ENCODE measurements around the gene CTNNBIP1.

Gene CTNNBIP1

DNA sequence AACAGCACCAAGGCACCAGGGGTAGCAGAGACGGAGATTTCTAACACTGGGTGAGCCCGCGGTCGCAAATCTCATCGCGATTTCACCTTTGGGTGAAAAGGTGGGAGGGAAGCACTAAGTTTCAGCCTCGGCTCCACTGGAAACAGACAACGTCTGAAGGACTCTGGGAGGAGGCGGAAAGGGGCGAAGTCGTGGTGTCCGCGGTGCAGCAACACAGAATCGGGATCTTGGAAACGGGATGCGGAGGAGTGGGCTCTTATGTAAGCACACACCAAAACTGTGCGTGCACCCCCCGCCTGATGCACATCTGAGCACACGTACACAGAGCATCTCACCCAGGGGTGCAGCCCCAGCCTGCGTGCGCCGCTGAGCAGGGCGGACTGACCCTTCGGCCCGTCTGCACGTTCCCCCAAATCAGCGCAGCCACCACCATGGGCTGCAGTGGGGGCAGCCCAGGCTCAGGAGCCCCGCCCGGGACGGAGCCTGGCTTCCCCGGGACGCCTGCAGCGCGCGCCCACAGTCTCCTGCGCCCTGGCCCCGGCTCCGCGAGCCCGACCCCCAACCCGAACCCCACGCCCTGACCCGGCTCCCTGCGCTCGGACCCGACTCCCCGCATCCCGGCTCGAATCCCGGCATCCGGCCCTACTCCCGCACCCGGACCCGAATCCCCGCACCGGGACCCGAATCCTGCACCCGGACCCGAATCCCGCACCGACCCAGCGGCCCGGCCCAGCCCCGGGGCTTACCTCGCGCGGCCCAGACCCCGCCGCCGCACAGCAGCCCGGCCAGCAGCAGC lies 87.0 kb downstream of the CTNNBIP1 start:
- H2AK5ac ChIP-seq (ENCODE audit: low read length), result no peak overlapping the region
- H2BK120ac ChIP-seq (ENCODE audit: low read depth, low read length), result peak overlapping the region; percentile 95
- H3K27me3 ChIP-seq (ENCODE audit: insufficient read depth, low read length, poor library complexity), result no peaks in the 10 kb centered on the region
- H3K4me1 ChIP-seq (ENCODE audit: control insufficient read depth, low read depth, low read length), result peaks cover 6% of the 10 kb centered on the region
- peak overlapping the region; percentile 88 for H3K27ac ChIP-seq (ENCODE audit: low read depth, low read length)
- peak overlapping the region; percentile 88 for H3K9ac ChIP-seq (ENCODE audit: low read length)
- peaks cover 2% of the 10 kb centered on the region for H3K79me1 ChIP-seq (ENCODE audit: low read length)
- H3K23ac ChIP-seq (ENCODE audit: low read length), result no peak overlapping the region
- H3K4ac ChIP-seq (ENCODE audit: low read depth, low read length), result peak overlapping the region; percentile 73
- no peak overlapping the region for H4K8ac ChIP-seq (ENCODE audit: low read depth, low read length)
- WGBS (ENCODE audit: extremely low coverage, insufficient coverage, low lambda C conversion rate), result no CpG with 5 or more reads among the region's 71 CpGs
- peak overlapping the region; percentile 79 for H3K4me3 ChIP-seq (ENCODE audit: low read length)
- no peaks in the 10 kb centered on the region for H3K36me3 ChIP-seq (ENCODE audit: control insufficient read depth, insufficient read depth, low read length)
- H2BK5ac ChIP-seq (ENCODE audit: low read length), result no peak overlapping the region
- H4K5ac ChIP-seq (ENCODE audit: low read length), result no peak overlapping the region
- peak overlapping the region; percentile 88 for H3K56ac ChIP-seq (ENCODE audit: low read length)
- H3K4me2 ChIP-seq (ENCODE audit: low read length), result peak overlapping the region; percentile 90
- no peak overlapping the region for H2BK15ac ChIP-seq (replicated peaks; ENCODE audit: low read depth)
- peak; percentile 31 for DNase-seq
- H3K18ac ChIP-seq (ENCODE audit: low read length), result peak overlapping the region; percentile 92
- H3K79me2 ChIP-seq (ENCODE audit: control insufficient read depth, insufficient read depth, low read length), result peaks cover 24% of the 10 kb centered on the region

DNA sequence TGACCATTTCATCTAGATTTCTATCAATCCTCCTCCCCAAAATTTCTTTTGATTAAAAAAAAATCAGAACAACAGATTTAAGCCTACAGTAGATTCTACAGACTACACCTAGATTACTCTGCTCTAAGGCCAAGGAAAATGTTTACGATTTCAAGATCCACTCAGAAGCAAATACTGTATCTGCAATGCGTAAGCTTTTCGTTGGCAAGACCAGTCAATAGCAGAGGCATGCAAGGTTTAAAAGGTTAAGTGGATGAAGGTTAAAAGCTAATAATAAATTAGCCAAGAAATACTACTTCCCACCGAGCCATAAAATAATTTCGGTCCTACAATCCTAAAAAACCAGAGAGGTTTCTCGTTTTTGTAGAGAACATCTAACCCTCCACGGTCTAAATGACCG lies 87.6 kb downstream of the CTNNBIP1 start:
- no peak overlapping the region for H2BK5ac ChIP-seq (ENCODE audit: low read length)
- WGBS (ENCODE audit: extremely low coverage, insufficient coverage, low lambda C conversion rate), result no CpG with 5 or more reads among the region's 8 CpGs
- H3K79me2 ChIP-seq (ENCODE audit: control insufficient read depth, insufficient read depth, low read length), result peaks cover 29% of the 10 kb centered on the region
- no peak overlapping the region for H4K5ac ChIP-seq (ENCODE audit: low read length)
- H3K4me2 ChIP-seq (ENCODE audit: low read length), result peak overlapping the region; percentile 90
- peak overlapping the region; percentile 88 for H3K56ac ChIP-seq (ENCODE audit: low read length)
- H3K23ac ChIP-seq (ENCODE audit: low read length), result no peak overlapping the region
- no peaks in the 10 kb centered on the region for H3K36me3 ChIP-seq (ENCODE audit: control insufficient read depth, insufficient read depth, low read length)
- H3K79me1 ChIP-seq (ENCODE audit: low read length), result peaks cover 2% of the 10 kb centered on the region
- peak overlapping the region; percentile 3 for H3K18ac ChIP-seq (ENCODE audit: low read length)
- no peak overlapping the region for H3K4ac ChIP-seq (ENCODE audit: low read depth, low read length)
- no peak overlapping the region for H2BK15ac ChIP-seq (replicated peaks; ENCODE audit: low read depth)
- H3K9ac ChIP-seq (ENCODE audit: low read length), result peak overlapping the region; percentile 88
- H3K27me3 ChIP-seq (ENCODE audit: insufficient read depth, low read length, poor library complexity), result no peaks in the 10 kb centered on the region
- peaks cover 6% of the 10 kb centered on the region for H3K4me1 ChIP-seq (ENCODE audit: control insufficient read depth, low read depth, low read length)
- no peak overlapping the region for H3K27ac ChIP-seq (ENCODE audit: low read depth, low read length)
- H2BK120ac ChIP-seq (ENCODE audit: low read depth, low read length), result no peak overlapping the region
- no peak overlapping the region for H2AK5ac ChIP-seq (ENCODE audit: low read length)
- no peak overlapping the region for H4K8ac ChIP-seq (ENCODE audit: low read depth, low read length)
- H3K4me3 ChIP-seq (ENCODE audit: low read length), result peak overlapping the region; percentile 79
- DNase-seq, result no peak

DNA sequence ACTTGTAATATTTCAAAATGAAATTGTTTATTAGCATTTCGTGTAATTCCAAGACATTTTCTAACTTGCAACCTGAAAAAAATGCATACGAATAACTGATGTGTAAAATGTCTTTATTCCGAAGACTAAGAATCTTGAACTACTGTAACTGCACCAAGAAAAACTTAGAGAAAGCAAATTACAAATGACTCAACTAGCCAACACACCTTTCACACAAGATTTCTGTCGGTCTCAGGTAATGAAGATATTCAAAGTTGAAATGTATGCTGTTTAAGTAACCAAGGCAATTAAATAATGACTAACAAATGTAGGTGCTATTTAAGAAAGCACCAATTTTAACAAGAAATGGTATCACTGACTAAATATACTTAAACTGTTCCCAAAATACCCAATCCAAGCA lies 88.4 kb downstream of the CTNNBIP1 start:
- no peak overlapping the region for H3K27ac ChIP-seq (ENCODE audit: low read depth, low read length)
- H4K8ac ChIP-seq (ENCODE audit: low read depth, low read length), result no peak overlapping the region
- no peak overlapping the region for H3K4me2 ChIP-seq (ENCODE audit: low read length)
- H3K79me2 ChIP-seq (ENCODE audit: control insufficient read depth, insufficient read depth, low read length), result peaks cover 31% of the 10 kb centered on the region
- no peak overlapping the region for H2AK5ac ChIP-seq (ENCODE audit: low read length)
- H3K56ac ChIP-seq (ENCODE audit: low read length), result no peak overlapping the region
- H4K5ac ChIP-seq (ENCODE audit: low read length), result no peak overlapping the region
- H3K9ac ChIP-seq (ENCODE audit: low read length), result no peak overlapping the region
- H3K18ac ChIP-seq (ENCODE audit: low read length), result no peak overlapping the region
- H3K27me3 ChIP-seq (ENCODE audit: insufficient read depth, low read length, poor library complexity), result no peaks in the 10 kb centered on the region
- H3K4me1 ChIP-seq (ENCODE audit: control insufficient read depth, low read depth, low read length), result peaks cover 6% of the 10 kb centered on the region
- no peak overlapping the region for H2BK15ac ChIP-seq (replicated peaks; ENCODE audit: low read depth)
- no peak overlapping the region for H2BK5ac ChIP-seq (ENCODE audit: low read length)
- H2BK120ac ChIP-seq (ENCODE audit: low read depth, low read length), result no peak overlapping the region
- WGBS (ENCODE audit: extremely low coverage, insufficient coverage, low lambda C conversion rate), result no CpG with 5 or more reads among the region's 4 CpGs
- no peaks in the 10 kb centered on the region for H3K36me3 ChIP-seq (ENCODE audit: control insufficient read depth, insufficient read depth, low read length)
- no peak for DNase-seq
- H3K23ac ChIP-seq (ENCODE audit: low read length), result no peak overlapping the region
- no peak overlapping the region for H3K4me3 ChIP-seq (ENCODE audit: low read length)
- H3K4ac ChIP-seq (ENCODE audit: low read depth, low read length), result no peak overlapping the region
- peaks cover 5% of the 10 kb centered on the region for H3K79me1 ChIP-seq (ENCODE audit: low read length)

DNA sequence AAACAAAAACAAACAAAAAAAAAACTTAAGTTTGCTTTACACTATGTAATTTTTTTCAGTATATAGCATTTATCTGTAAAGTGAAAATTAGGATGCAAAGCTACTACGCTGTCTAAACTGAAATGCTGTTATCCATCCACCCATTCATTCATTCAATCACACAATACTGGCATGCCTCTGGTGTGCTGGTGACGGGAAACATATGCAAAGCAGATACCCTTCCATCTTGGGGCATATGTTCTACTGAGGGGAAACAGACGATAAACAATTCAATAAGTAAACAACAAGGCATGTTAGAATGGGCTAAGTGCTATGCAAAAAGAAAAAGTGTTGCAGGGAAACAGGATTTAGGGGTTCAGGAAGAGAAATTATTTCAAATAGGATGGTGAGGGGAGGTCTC lies 89.5 kb downstream of the CTNNBIP1 start:
- Histone ChIP-seq H2BK5ac (ENCODE audit: low read length) (no peak overlapping the region), H3K79me1 (ENCODE audit: low read length) (peaks cover 7% of the 10 kb centered on the region), H2BK15ac (replicated peaks; ENCODE audit: low read depth) (no peak overlapping the region), H3K9ac (ENCODE audit: low read length) (no peak overlapping the region), H3K36me3 (ENCODE audit: control insufficient read depth, insufficient read depth, low read length) (no peaks in the 10 kb centered on the region), H3K4me3 (ENCODE audit: low read length) (no peak overlapping the region), H3K79me2 (ENCODE audit: control insufficient read depth, insufficient read depth, low read length) (peaks cover 34% of the 10 kb centered on the region), H3K27ac (ENCODE audit: low read depth, low read length) (no peak overlapping the region), H2AK5ac (ENCODE audit: low read length) (no peak overlapping the region), H3K56ac (ENCODE audit: low read length) (no peak overlapping the region), H3K4me2 (ENCODE audit: low read length) (no peak overlapping the region), H3K27me3 (ENCODE audit: insufficient read depth, low read length, poor library complexity) (no peaks in the 10 kb centered on the region), H4K8ac (ENCODE audit: low read depth, low read length) (no peak overlapping the region), H3K4ac (ENCODE audit: low read depth, low read length) (no peak overlapping the region), H2BK120ac (ENCODE audit: low read depth, low read length) (no peak overlapping the region), H3K18ac (ENCODE audit: low read length) (no peak overlapping the region), H4K5ac (ENCODE audit: low read length) (no peak overlapping the region), H3K4me1 (ENCODE audit: control insufficient read depth, low read depth, low read length) (peaks cover 4% of the 10 kb centered on the region), H3K23ac (ENCODE audit: low read length) (no peak overlapping the region)
- DNase-seq, result no peak
- no CpG with 5 or more reads among the region's 3 CpGs for WGBS (ENCODE audit: extremely low coverage, insufficient coverage, low lambda C conversion rate)

DNA sequence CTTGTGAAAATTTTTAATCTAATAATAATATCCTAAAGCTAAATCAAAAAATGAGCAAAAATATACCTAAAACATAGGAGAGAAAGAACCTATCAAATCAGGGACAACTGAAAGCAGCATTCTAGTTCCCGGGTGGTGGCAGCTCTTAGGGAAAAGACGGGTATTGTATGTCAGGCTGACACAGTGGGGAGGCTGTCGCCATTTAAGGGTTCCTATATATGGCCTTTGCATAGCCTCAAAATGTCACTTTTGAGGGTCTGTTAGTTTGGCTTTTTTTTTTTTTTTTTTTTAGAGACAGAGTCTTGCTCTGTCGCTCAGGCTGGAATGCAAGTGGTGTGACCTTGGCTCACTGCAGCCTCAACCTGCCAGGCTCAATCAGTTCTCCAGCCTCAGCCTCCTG lies 92.3 kb downstream of the CTNNBIP1 start:
- H3K27ac ChIP-seq (ENCODE audit: low read depth, low read length), result no peak overlapping the region
- H3K18ac ChIP-seq (ENCODE audit: low read length), result no peak overlapping the region
- no peak for DNase-seq
- H3K36me3 ChIP-seq (ENCODE audit: control insufficient read depth, insufficient read depth, low read length), result no peaks in the 10 kb centered on the region
- no peak overlapping the region for H2BK5ac ChIP-seq (ENCODE audit: low read length)
- no peak overlapping the region for H3K4me3 ChIP-seq (ENCODE audit: low read length)
- H3K9ac ChIP-seq (ENCODE audit: low read length), result no peak overlapping the region
- H4K5ac ChIP-seq (ENCODE audit: low read length), result no peak overlapping the region
- no peaks in the 10 kb centered on the region for H3K4me1 ChIP-seq (ENCODE audit: control insufficient read depth, low read depth, low read length)
- no peak overlapping the region for H3K23ac ChIP-seq (ENCODE audit: low read length)
- no peak overlapping the region for H3K56ac ChIP-seq (ENCODE audit: low read length)
- no CpG with 5 or more reads among the region's 4 CpGs for WGBS (ENCODE audit: extremely low coverage, insufficient coverage, low lambda C conversion rate)
- H3K79me1 ChIP-seq (ENCODE audit: low read length), result peaks cover 4% of the 10 kb centered on the region
- H3K27me3 ChIP-seq (ENCODE audit: insufficient read depth, low read length, poor library complexity), result no peaks in the 10 kb centered on the region
- H4K8ac ChIP-seq (ENCODE audit: low read depth, low read length), result no peak overlapping the region
- H2AK5ac ChIP-seq (ENCODE audit: low read length), result no peak overlapping the region
- H2BK15ac ChIP-seq (replicated peaks; ENCODE audit: low read depth), result no peak overlapping the region
- no peak overlapping the region for H3K4ac ChIP-seq (ENCODE audit: low read depth, low read length)
- H2BK120ac ChIP-seq (ENCODE audit: low read depth, low read length), result no peak overlapping the region
- peaks cover 40% of the 10 kb centered on the region for H3K79me2 ChIP-seq (ENCODE audit: control insufficient read depth, insufficient read depth, low read length)
- no peak overlapping the region for H3K4me2 ChIP-seq (ENCODE audit: low read length)

DNA sequence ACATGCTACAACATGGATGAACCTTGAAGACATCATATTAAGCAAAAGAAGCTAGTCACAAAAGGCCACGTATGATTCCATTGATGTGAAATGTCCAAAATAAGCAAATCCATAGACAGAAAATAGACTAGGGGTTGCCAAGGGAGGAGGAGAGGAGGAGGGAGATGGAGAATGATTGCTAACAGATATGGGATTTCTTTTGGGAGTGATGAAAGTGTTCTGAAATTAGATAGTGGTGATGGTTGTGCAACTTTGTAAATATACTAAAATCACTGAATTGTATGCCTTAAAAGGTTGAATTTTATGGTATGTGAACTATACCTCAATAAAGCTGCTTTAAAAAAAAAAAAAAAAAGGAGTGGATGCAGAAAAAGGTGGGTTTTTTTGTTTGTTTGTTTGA lies 93.9 kb downstream of the CTNNBIP1 start:
- H3K56ac ChIP-seq (ENCODE audit: low read length), result no peak overlapping the region
- no peak overlapping the region for H3K4me2 ChIP-seq (ENCODE audit: low read length)
- no peaks in the 10 kb centered on the region for H3K27me3 ChIP-seq (ENCODE audit: insufficient read depth, low read length, poor library complexity)
- H2AK5ac ChIP-seq (ENCODE audit: low read length), result no peak overlapping the region
- H3K79me2 ChIP-seq (ENCODE audit: control insufficient read depth, insufficient read depth, low read length), result peaks cover 41% of the 10 kb centered on the region
- H2BK5ac ChIP-seq (ENCODE audit: low read length), result no peak overlapping the region
- H3K9ac ChIP-seq (ENCODE audit: low read length), result no peak overlapping the region
- H3K4me1 ChIP-seq (ENCODE audit: control insufficient read depth, low read depth, low read length), result no peaks in the 10 kb centered on the region
- H2BK120ac ChIP-seq (ENCODE audit: low read depth, low read length), result no peak overlapping the region
- H3K79me1 ChIP-seq (ENCODE audit: low read length), result peaks cover 6% of the 10 kb centered on the region
- H4K5ac ChIP-seq (ENCODE audit: low read length), result no peak overlapping the region
- H3K27ac ChIP-seq (ENCODE audit: low read depth, low read length), result no peak overlapping the region
- no peak overlapping the region for H3K4ac ChIP-seq (ENCODE audit: low read depth, low read length)
- H3K18ac ChIP-seq (ENCODE audit: low read length), result no peak overlapping the region
- H3K36me3 ChIP-seq (ENCODE audit: control insufficient read depth, insufficient read depth, low read length), result no peaks in the 10 kb centered on the region
- no peak overlapping the region for H3K23ac ChIP-seq (ENCODE audit: low read length)
- H4K8ac ChIP-seq (ENCODE audit: low read depth, low read length), result no peak overlapping the region
- no peak overlapping the region for H3K4me3 ChIP-seq (ENCODE audit: low read length)
- no peak for DNase-seq
- no peak overlapping the region for H2BK15ac ChIP-seq (replicated peaks; ENCODE audit: low read depth)
- no CpG with 5 or more reads among the region's 1 CpG for WGBS (ENCODE audit: extremely low coverage, insufficient coverage, low lambda C conversion rate)
